Neural progenitor cell (in vitro differentiated cells): ENCODE results near the gene CABLES1.
A peak's percentile ranks its signal among the peaks of the same experiment; 100 is the strongest.

ENCODE experiments used
- EZH2 ChIP-seq: fragments of 200-600 bp; sonication (generic); IDR thresholded peaks from 2 replicates; pipeline ENCODE4 v1.6.1; 2017; ENCODE audit warnings: antibody characterized with exemption, mild to moderate bottlenecking, moderate library complexity
- EZH2phosphoT487 ChIP-seq: fragments of 200-600 bp; sonication (generic); IDR thresholded peaks from 2 replicates; pipeline ENCODE4 v1.6.1; 2017; ENCODE audit warnings: antibody characterized with exemption
- TF ChIP-seq, protein P1 (sequence below): fragments of 200-600 bp; sonication (generic); IDR thresholded peaks from 2 replicates; pipeline ENCODE4 v1.5.1; 2017; ENCODE audit warnings: antibody characterized with exemption, mild to moderate bottlenecking

- no peak for TF ChIP-seq EZH2
- TF ChIP-seq, protein P1, sequence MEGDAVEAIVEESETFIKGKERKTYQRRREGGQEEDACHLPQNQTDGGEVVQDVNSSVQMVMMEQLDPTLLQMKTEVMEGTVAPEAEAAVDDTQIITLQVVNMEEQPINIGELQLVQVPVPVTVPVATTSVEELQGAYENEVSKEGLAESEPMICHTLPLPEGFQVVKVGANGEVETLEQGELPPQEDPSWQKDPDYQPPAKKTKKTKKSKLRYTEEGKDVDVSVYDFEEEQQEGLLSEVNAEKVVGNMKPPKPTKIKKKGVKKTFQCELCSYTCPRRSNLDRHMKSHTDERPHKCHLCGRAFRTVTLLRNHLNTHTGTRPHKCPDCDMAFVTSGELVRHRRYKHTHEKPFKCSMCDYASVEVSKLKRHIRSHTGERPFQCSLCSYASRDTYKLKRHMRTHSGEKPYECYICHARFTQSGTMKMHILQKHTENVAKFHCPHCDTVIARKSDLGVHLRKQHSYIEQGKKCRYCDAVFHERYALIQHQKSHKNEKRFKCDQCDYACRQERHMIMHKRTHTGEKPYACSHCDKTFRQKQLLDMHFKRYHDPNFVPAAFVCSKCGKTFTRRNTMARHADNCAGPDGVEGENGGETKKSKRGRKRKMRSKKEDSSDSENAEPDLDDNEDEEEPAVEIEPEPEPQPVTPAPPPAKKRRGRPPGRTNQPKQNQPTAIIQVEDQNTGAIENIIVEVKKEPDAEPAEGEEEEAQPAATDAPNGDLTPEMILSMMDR: peak; percentile 23
- TF ChIP-seq EZH2phosphoT487: no peak
These were observed 102.4 kb downstream of the CABLES1 start for GRCh38 chr18:23237524-23238151.
